MG63 (cell line): Measurements from ENCODE around the gene CLDN7. TPM values are rescaled to one million over a fixed set of nuclear protein-coding genes. Genes with fewer than 3 reads are reported as not detected.

Source experiments
- DNase-seq: peaks from one replicate; pipeline ENCODE4 v3.0.0-alpha.2; 2020
- H3K27me3 ChIP-seq: fragments of 250-450 bp; sonication (Bioruptor Pico); 2 replicates; pipeline ENCODE4 v1.5.1; 2020; ENCODE audit warnings: mild to moderate bottlenecking, moderate library complexity
- H3K36me3 ChIP-seq: fragments of 250-450 bp; sonication (Bioruptor Pico); 2 replicates; pipeline ENCODE4 v1.5.1; 2020; ENCODE audit warnings: mild to moderate bottlenecking, moderate library complexity
- H3K4me3 ChIP-seq: fragments of 250-450 bp; sonication (Bioruptor Pico); 2 replicates; pipeline ENCODE4 v1.5.1; 2020; ENCODE audit warnings: mild to moderate bottlenecking, moderate library complexity
- H3K9me3 ChIP-seq: fragments of 250-450 bp; sonication (Bioruptor Pico); 2 replicates; pipeline ENCODE4 v1.5.1; 2020; ENCODE audit warnings: mild to moderate bottlenecking, moderate library complexity
- total RNA-seq: library from RNA; depleted of rRNA; stranded (reverse); fragments of >200 nt; shearing (Covaris generic); gene quantifications from 2 replicates; pipeline ENCODE4 v1.2.3, GENCODE V29; 2014; ENCODE audit warnings: low replicate concordance; rRNA removed

CLDN7 gene, protein sequence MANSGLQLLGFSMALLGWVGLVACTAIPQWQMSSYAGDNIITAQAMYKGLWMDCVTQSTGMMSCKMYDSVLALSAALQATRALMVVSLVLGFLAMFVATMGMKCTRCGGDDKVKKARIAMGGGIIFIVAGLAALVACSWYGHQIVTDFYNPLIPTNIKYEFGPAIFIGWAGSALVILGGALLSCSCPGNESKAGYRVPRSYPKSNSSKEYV
- total RNA-seq = not detected in 2 replicates

GRCh38 chr17:7262192-7262934 is at the start of gene CLDN7:
CLDN7 (minus strand) TSS chr17:7262478; CDS start chr17:7262043, 435 bp downstream.
- Histone ChIP-seq H3K4me3 (no peak within 1 kb of the TSS), H3K9me3 (no peaks in the 10 kb centered on the region), H3K27me3 (no peaks in the 10 kb centered on the region), H3K36me3 (peaks cover 10% of the 10 kb centered on the region)
- DNase-seq = no peak

DNA sequence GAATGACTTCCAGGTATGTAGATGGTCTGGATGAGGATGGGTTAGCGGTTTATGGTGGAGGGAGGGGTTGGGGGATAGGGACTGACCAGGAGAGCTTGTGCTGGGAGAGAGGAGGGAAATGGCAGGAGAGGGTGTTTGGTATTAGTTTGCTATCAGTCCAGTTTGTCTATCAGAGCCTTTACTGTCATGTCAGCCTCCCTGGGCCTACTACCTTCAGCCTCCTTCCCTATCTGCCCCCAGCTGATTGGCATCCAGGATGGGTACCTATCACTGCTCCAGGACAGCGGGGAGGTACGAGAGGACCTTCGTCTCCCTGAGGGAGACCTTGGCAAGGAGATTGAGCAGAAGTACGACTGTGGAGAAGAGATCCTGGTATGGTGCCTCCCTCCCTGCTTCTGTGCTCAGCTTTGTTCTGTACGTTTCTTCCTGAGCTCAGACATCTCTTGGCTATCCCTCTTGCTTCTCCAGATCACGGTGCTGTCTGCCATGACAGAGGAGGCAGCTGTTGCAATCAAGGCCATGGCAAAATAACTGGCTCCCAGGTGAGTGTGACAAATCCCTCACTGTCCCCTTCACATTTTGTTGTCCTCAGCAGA is 48.9 kb upstream of the CLDN7 start:
- H3K27me3 ChIP-seq = no peaks in the 10 kb centered on the region
- H3K9me3 ChIP-seq = no peaks in the 10 kb centered on the region
- no peak for DNase-seq
- H3K36me3 ChIP-seq = peaks cover 53% of the 10 kb centered on the region
- H3K4me3 ChIP-seq = no peak overlapping the region

GRCh38 chr17:7309628-7310027 is 47.4 kb upstream of the CLDN7 start:
- peak overlapping the region; percentile 88 for H3K4me3 ChIP-seq

DNA sequence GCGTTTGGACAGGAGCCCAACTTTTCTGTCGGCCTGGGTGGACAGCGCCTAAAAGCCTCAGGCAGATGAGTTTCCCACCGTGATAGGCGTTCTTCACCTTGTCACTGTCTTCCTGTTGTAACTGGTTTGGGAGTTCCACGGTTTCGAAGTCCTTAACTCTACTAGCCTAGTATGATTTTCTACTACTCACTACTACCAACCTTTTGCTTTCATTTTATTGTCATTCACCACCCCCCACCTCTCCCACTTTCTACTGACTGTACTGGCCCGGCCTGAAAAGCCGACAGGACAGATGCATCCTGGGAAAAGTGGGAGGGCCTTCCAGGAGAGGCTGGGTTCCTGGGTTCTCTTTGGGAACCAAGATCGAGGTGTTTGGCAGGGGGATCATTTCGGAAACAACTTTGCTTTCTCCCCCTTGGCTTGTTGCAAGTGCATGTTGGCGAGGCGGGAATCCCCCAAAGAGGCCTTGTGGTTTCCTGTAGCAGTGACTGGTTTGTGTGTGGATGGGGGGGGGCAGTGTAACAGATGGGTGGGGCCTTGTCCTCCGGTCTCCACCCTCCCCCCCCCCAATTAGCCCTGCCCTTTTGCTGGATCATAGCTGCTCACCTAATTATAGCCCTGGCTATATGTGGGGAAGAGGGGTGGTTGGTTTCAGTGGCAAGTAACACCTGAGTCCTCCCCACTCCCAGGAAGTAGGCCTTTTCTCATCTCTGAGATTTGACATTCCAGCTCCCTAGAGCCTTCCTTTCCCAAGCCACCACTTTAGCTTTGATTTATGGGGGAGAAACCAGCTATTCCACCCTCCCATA is 46.6 kb upstream of the CLDN7 start:
- Histone ChIP-seq H3K27me3 (no peaks in the 10 kb centered on the region), H3K9me3 (no peaks in the 10 kb centered on the region), H3K36me3 (peaks cover 50% of the 10 kb centered on the region), H3K4me3 (peak overlapping the region; percentile 88)
- peak; percentile 75 for DNase-seq

More at GRCh38 chr17:7309628-7310027, 47.4 kb upstream of the CLDN7 start:
- H3K36me3 ChIP-seq = peaks cover 50% of the 10 kb centered on the region
- no peaks in the 10 kb centered on the region for H3K27me3 ChIP-seq
- H3K9me3 ChIP-seq = no peaks in the 10 kb centered on the region
- DNase-seq = no peak

GRCh38 chr17:7307686-7308624 is 45.7 kb upstream of the CLDN7 start:
- H3K9me3 ChIP-seq = no peaks in the 10 kb centered on the region
- DNase-seq = peak; percentile 34
- peaks cover 46% of the 10 kb centered on the region for H3K36me3 ChIP-seq
- H3K27me3 ChIP-seq = no peaks in the 10 kb centered on the region
- peak overlapping the region; percentile 88 for H3K4me3 ChIP-seq

DNA sequence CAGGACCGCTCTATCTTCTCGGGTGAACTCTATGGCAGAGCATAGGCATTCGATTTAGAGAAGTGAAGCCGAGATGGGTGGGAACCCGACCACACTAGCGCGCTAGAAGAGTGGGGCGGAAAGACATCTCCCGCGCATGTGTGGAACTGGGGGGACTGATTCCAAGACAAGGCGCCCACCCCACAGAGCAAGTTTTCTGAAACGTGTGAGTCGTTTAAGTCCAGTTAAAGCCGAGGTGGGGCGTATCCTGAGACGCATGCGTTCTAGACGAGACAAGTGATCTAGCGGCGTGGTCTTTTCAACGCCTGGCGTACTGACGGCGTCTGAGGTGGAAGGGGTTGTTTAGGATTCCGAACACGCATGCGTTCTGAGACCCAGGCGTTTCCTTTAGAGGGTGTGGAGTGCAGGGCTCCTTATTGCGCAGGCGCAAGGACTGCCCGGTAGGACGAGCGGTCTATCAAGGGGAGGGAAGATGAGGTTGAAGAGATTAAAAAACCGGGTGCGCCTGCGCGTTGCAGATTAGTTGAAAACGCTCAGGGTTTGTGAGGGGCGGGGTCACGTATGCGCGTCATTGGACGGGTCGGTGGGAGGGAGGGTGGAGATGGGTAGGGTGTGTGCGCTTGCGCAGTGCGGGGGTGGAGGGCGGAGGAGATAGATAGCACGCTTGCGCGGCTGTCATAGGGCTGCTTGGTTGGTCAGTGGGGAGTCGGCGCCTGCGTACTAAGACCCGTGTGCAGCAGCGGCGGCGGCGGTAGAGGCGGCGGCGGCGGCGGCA is 44.8 kb upstream of the CLDN7 start, which contains the start of gene EIF5A:
EIF5A (plus strand) TSS at position 718 of the 775 bp plus-strand sequence. CDS start 2,008 bp downstream, outside the sequence.
- Histone ChIP-seq H3K36me3 (peaks cover 37% of the 10 kb centered on the region), H3K4me3 (peak within 1 kb of the TSS; percentile 88), H3K9me3 (no peaks in the 10 kb centered on the region), H3K27me3 (no peaks in the 10 kb centered on the region)
- peak; percentile 96 for DNase-seq

GRCh38 chr17:7304179-7304578 is 41.9 kb upstream of the CLDN7 start:
- no peaks in the 10 kb centered on the region for H3K9me3 ChIP-seq
- no peak for DNase-seq
- H3K27me3 ChIP-seq = no peaks in the 10 kb centered on the region
- H3K36me3 ChIP-seq = peaks cover 11% of the 10 kb centered on the region
- no peak overlapping the region for H3K4me3 ChIP-seq

- Histone ChIP-seq H3K36me3 (no peaks in the 10 kb centered on the region), H3K4me3 (no peak overlapping the region), H3K27me3 (no peaks in the 10 kb centered on the region), H3K9me3 (no peaks in the 10 kb centered on the region)
- DNase-seq = peak; percentile 78
Observed at GRCh38 chr17:7296189-7296861, 34.0 kb upstream of the CLDN7 start.

GRCh38 chr17:7295230-7296180 is 33.2 kb upstream of the CLDN7 start:
- no peak for DNase-seq
- Histone ChIP-seq H3K27me3 (no peaks in the 10 kb centered on the region), H3K9me3 (no peaks in the 10 kb centered on the region), H3K36me3 (no peaks in the 10 kb centered on the region), H3K4me3 (no peak overlapping the region)

GRCh38 chr17:7294614-7295153 is 32.4 kb upstream of the CLDN7 start, which contains the start of gene YBX2:
YBX2 (minus strand) TSS chr17:7294639; CDS start chr17:7294500, 139 bp downstream.
- Histone ChIP-seq H3K4me3 (peak within 1 kb of the TSS; percentile 31; the same call in 1 of the 2 replicates), H3K27me3 (no peaks in the 10 kb centered on the region), H3K36me3 (no peaks in the 10 kb centered on the region), H3K9me3 (no peaks in the 10 kb centered on the region)
- peak; percentile 80 for DNase-seq

DNA sequence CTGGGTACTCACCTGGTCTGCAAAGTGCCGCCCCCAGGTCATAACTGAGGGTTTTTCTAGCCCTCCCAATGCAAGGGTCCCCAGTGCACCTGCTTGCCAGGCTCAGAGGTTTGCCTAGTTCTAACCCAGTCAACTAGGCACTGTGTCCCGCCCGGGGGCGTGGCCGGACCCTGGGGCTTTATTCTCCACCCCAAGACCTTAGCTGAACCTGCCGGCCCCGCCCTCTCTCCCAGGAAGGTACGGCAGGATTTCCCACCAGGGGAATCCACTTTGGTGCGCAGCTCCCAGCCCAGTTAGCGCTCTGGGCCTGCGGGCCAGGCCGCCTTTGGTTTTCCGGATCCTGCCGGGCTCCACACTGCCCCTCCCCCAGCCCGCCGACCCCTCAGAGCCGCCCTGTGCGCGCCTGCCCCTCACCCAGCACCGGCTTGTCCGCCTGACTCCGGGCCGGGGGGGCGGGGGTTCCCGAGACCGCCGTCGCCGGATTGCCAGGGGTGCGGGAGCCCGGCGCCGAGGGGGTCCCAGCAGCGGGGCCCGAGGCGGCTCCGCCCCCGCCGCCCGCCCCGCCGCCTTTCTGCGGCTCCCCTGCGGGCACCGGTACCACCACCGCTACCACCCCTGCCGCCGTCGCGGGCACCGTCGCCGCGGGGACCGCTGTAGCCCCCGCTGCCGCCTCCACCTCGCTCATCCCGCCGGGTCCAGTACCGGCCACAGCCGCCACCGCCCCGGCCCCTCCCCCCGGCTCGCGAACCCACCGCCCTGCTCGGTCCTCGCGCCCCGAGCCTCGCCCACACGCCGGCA is 31.7 kb upstream of the CLDN7 start:
- Histone ChIP-seq H3K9me3 (no peaks in the 10 kb centered on the region), H3K36me3 (no peaks in the 10 kb centered on the region), H3K4me3 (peak overlapping the region; percentile 31; the same call in 1 of the 2 replicates), H3K27me3 (no peaks in the 10 kb centered on the region)
- peak; percentile 16 for DNase-seq

DNA sequence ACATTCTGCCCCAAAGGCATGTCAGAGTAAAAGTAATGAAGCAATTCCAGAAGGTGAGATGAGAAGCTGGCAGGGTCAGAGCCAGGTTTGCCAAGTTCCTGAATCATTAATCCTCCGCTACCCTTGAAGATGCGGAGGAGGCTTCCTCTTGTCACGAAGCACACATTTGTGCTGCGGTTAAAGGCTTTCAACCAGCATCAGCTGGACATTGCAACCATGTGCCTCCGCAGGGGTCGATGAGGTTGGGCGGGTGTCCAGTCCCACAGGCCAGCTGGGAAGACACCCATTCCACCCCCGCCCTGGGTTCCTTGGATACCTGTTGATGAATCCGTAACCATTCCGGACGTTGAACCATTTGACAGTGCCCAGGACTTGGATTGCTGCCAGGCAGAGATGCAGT is 30.9 kb upstream of the CLDN7 start:
- Histone ChIP-seq H3K9me3 (no peaks in the 10 kb centered on the region), H3K4me3 (no peak overlapping the region), H3K27me3 (no peaks in the 10 kb centered on the region), H3K36me3 (no peaks in the 10 kb centered on the region)
- DNase-seq = peak; percentile 19

GRCh38 chr17:7292729-7293128 is 30.5 kb upstream of the CLDN7 start:
- no peaks in the 10 kb centered on the region for H3K9me3 ChIP-seq
- no peaks in the 10 kb centered on the region for H3K27me3 ChIP-seq
- peak; percentile 8 for DNase-seq
- no peaks in the 10 kb centered on the region for H3K36me3 ChIP-seq
- H3K4me3 ChIP-seq = no peak overlapping the region
